ENCODE data around the gene CLN6.

DNA sequence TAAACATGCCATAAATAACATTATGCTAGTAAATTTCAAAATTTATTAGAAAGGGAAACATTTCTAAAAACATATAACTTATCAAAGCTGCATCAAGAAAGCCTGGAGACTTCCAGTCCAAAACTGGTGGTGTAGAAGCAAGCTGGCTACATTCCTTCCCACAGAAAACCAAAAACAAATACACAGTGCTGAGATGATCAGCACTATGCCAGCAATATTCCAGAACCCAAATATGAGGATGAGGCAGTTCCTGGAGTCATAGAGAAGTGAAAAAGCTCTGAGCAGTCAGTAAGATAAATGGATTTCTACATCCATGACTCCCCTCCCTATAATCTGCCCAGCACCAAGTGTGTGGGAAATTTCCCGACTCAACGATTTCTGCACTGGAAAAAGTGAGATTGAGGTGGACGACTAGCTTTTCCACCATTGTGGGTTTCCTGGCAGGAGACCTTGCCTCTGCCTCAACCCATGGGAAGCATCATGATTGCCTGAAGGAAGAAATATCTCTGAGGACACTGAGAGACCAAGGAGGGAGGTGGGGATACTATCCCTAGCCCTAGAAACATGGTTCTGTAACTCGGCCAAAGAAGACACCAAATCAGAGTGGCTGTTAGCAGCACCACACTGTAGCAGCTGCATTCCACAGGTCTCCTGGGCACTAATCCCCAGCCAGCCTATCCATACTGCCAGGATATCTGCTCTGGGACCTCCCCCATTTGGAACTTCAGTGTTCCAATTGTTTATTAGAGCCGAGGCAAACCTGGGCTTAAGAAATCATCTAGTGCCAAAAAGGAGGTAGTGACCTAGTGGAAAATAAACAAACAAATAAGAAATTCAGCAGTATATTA lies 11.8 kb upstream of the CLN6 start:
- TF ChIP-seq, protein P1, sequence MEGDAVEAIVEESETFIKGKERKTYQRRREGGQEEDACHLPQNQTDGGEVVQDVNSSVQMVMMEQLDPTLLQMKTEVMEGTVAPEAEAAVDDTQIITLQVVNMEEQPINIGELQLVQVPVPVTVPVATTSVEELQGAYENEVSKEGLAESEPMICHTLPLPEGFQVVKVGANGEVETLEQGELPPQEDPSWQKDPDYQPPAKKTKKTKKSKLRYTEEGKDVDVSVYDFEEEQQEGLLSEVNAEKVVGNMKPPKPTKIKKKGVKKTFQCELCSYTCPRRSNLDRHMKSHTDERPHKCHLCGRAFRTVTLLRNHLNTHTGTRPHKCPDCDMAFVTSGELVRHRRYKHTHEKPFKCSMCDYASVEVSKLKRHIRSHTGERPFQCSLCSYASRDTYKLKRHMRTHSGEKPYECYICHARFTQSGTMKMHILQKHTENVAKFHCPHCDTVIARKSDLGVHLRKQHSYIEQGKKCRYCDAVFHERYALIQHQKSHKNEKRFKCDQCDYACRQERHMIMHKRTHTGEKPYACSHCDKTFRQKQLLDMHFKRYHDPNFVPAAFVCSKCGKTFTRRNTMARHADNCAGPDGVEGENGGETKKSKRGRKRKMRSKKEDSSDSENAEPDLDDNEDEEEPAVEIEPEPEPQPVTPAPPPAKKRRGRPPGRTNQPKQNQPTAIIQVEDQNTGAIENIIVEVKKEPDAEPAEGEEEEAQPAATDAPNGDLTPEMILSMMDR (IDR thresholded peaks at IDR 0.05): no peak
- TF ChIP-seq POLR2A (IDR thresholded peaks at IDR 0.05): no peak
